Measurements from ENCODE around the gene KLK8. TPM values are rescaled to one million over a fixed set of nuclear protein-coding genes. Genes with fewer than 3 reads are reported as not detected.

Gene KLK8
- total and polyA plus RNA-seq, 2 experiments from 2014 or later: not detected

DNA sequence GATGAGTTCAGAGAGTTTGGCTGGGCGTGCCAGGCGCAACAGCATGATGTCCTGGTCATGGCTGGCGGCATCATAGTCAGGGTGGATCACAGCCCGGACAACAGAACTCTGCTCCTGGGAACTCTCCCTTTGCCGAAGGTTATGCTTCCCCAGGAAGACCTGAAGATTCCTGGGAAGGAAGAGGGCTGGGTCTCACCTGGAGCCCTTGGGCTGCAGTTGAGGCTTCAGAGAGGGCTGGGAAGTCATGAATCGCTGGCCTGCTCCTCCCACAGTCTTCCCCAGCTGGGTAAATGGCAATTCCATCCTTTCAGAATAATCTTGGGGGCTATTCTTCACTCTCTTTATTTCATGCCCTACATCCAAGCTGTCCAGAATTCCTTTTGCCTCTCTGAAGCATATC, 38.0 kb downstream of the KLK8 start:
- Histone ChIP-seq H3K36me3 (ENCODE audit: low read depth) (no peaks in the 10 kb centered on the region), H3K4me3 (no peak overlapping the region), H3K9me3 (ENCODE audit: low read depth) (no peaks in the 10 kb centered on the region), H3K79me2 (ENCODE audit: insufficient read depth) (no peaks in the 10 kb centered on the region), H3K27me3 (replicated peaks; ENCODE audit: insufficient read depth) (no peaks in the 10 kb centered on the region), H3K4me1 (ENCODE audit: insufficient read depth) (no peaks in the 10 kb centered on the region), H3K27ac (no peak overlapping the region), H3K9ac (no peak overlapping the region), H2AFZ (no peak overlapping the region), H3K4me2 (ENCODE audit: unreplicated experiment) (no peak overlapping the region), H3K9me2 (ENCODE audit: insufficient read depth) (no peaks in the 10 kb centered on the region), H4K20me1 (ENCODE audit: insufficient read depth) (no peaks in the 10 kb centered on the region), H3F3A (ENCODE audit: insufficient read depth) (no peaks in the 10 kb centered on the region)
- WGBS, 2 experiments (ENCODE audit: low coverage in 1 of 2, low lambda C conversion rate in 2 of 2, missing lambda C conversion rate in 2 of 2): 16 to 27% methylated on average over 6 of the region's 6 CpGs
- no peak for TF ChIP-seq EZH2phosphoT487 (IDR thresholded peaks at IDR 0.05; ENCODE audit: insufficient read depth, low read depth)
- no peak for TF ChIP-seq EZH2 (IDR thresholded peaks at IDR 0.05; ENCODE audit: insufficient read depth, poor library complexity, severe bottlenecking)
- no peak for DNase-seq
- in situ Hi-C loops (cut with MboI): no loop called here

DNA sequence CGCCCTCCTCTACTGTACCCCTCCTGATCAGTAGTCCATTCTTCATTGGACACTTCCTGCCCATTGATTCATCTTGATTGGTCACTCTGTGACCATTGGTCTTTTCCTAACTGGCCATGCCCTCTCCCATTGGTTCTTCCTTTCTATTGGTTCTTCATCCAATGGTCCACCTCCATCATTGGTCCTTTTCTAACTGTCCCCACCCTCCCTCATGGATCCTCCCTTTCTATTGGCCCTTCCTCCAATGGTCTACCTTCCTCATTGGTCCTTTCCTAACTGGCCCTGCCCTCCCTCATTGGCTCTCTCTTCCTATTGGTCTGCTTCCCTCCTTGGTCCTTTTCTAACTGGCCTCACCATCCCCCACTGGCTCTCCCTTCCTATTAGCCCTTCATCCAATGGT, 39.2 kb downstream of the KLK8 start:
- Histone ChIP-seq H2AFZ (no peak overlapping the region), H3K9ac (no peak overlapping the region), H3K4me2 (ENCODE audit: unreplicated experiment) (no peak overlapping the region), H3K9me2 (ENCODE audit: insufficient read depth) (no peaks in the 10 kb centered on the region), H3K9me3 (ENCODE audit: low read depth) (no peaks in the 10 kb centered on the region), H3F3A (ENCODE audit: insufficient read depth) (no peaks in the 10 kb centered on the region), H4K20me1 (ENCODE audit: insufficient read depth) (no peaks in the 10 kb centered on the region), H3K4me3 (no peak overlapping the region), H3K27ac (no peak overlapping the region), H3K27me3 (replicated peaks; ENCODE audit: insufficient read depth) (no peaks in the 10 kb centered on the region), H3K4me1 (ENCODE audit: insufficient read depth) (no peaks in the 10 kb centered on the region), H3K79me2 (ENCODE audit: insufficient read depth) (no peaks in the 10 kb centered on the region), H3K36me3 (ENCODE audit: low read depth) (no peaks in the 10 kb centered on the region)
- WGBS, 2 experiments (ENCODE audit: low coverage in 1 of 2, low lambda C conversion rate in 2 of 2, missing lambda C conversion rate in 2 of 2): 21 to 32% methylated on average over 1 of the region's 1 CpG
- DNase-seq: no peak
- in situ Hi-C loops (cut with MboI): no loop called here
- no peak for TF ChIP-seq EZH2 (IDR thresholded peaks at IDR 0.05; ENCODE audit: insufficient read depth, poor library complexity, severe bottlenecking)
- TF ChIP-seq EZH2phosphoT487 (IDR thresholded peaks at IDR 0.05; ENCODE audit: insufficient read depth, low read depth): no peak

DNA sequence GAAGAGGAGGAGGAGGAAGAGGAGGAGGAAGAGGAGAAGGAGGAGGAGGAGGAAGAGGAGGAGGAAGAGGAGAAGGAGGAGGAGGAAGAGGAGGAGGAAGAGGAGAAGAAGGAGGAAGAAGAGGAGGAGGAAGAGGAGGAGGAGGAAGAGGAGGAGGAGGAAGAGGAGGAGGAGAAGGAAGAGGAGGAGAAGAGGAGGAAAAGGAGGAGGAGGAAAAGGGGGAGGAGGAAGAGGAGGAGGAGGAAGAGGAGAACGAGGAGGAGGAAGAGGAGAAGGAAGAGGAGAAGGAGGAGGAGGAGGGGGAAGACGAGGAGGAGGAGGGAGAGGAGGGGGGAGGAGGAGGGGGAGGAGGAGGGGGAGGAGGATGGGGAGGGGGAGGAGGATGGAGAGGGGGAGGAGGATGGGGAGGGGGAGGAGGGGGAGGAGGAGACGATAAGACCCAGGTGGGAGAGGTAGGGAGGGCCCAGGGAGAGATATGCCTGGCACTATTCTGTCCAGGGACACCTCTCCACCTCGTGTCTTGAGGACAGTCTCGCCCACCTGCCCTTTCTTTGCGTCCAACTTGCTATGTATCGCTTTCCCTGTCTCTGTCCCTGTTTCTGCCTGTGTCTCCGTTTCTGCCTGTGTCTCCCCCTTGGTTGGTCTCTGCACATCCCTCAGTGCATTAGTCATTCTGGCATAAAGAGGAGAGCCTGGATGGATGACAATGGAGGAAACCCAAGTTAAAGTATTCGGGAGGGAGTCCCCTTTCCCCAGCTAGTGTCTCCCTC, 41.5 kb downstream of the KLK8 start:
- H3K27ac ChIP-seq: no peak overlapping the region
- no peaks in the 10 kb centered on the region for H3F3A ChIP-seq (ENCODE audit: insufficient read depth)
- H3K9ac ChIP-seq: no peak overlapping the region
- no peaks in the 10 kb centered on the region for H3K79me2 ChIP-seq (ENCODE audit: insufficient read depth)
- peak; percentile 32 for DNase-seq
- WGBS, 2 experiments (ENCODE audit: low coverage in 1 of 2, low lambda C conversion rate in 2 of 2, missing lambda C conversion rate in 2 of 2): 26 to 49% methylated on average over 7 to 9 of the region's 9 CpGs
- no peaks in the 10 kb centered on the region for H3K36me3 ChIP-seq (ENCODE audit: low read depth)
- in situ Hi-C loops (cut with MboI): no loop called here
- no peaks in the 10 kb centered on the region for H3K9me2 ChIP-seq (ENCODE audit: insufficient read depth)
- TF ChIP-seq EZH2 (IDR thresholded peaks at IDR 0.05; ENCODE audit: insufficient read depth, poor library complexity, severe bottlenecking) (no peak), EZH2phosphoT487 (IDR thresholded peaks at IDR 0.05; ENCODE audit: insufficient read depth, low read depth) (no peak)
- no peak overlapping the region for H3K4me2 ChIP-seq (ENCODE audit: unreplicated experiment)
- H4K20me1 ChIP-seq (ENCODE audit: insufficient read depth): no peaks in the 10 kb centered on the region
- no peaks in the 10 kb centered on the region for H3K9me3 ChIP-seq (ENCODE audit: low read depth)
- H3K4me3 ChIP-seq: no peak overlapping the region
- H3K4me1 ChIP-seq (ENCODE audit: insufficient read depth): no peaks in the 10 kb centered on the region
- H2AFZ ChIP-seq: no peak overlapping the region
- 0 out of 2 replicates have a peak, but pooled peaks cover 7% of the 10 kb centered on the region for H3K27me3 ChIP-seq (replicated peaks; ENCODE audit: insufficient read depth)

DNA sequence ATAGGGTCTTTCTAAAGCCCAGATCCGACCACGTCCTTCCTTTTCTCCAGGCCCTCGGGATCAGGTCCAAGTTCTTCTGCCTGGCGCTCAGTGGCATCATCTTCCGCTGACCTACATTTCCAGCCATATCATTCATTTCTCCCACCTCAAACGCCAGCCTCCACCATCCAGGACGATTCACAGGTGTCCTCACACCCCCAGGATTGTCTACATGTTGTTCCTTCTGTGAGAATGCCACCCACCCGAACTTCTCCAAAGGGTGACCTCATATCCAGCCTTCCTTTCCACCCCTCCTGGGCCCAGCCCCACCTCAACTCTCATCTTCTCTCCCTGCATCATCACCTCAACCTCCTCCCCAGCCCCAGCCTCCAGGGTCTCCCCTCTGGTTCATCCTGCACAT, 43.8 kb downstream of the KLK8 start:
- Histone ChIP-seq H3K4me3 (no peak overlapping the region), H3K36me3 (ENCODE audit: low read depth) (no peaks in the 10 kb centered on the region), H3K27ac (no peak overlapping the region), H3K9ac (no peak overlapping the region), H3K9me2 (ENCODE audit: insufficient read depth) (no peaks in the 10 kb centered on the region), H3K4me2 (ENCODE audit: unreplicated experiment) (no peak overlapping the region), H3K79me2 (ENCODE audit: insufficient read depth) (no peaks in the 10 kb centered on the region), H3K4me1 (ENCODE audit: insufficient read depth) (no peaks in the 10 kb centered on the region), H2AFZ (no peak overlapping the region), H3K27me3 (replicated peaks; ENCODE audit: insufficient read depth) (0 out of 2 replicates have a peak, but pooled peaks cover 7% of the 10 kb centered on the region), H3F3A (ENCODE audit: insufficient read depth) (no peaks in the 10 kb centered on the region), H4K20me1 (ENCODE audit: insufficient read depth) (no peaks in the 10 kb centered on the region), H3K9me3 (ENCODE audit: low read depth) (no peaks in the 10 kb centered on the region)
- in situ Hi-C loops (cut with MboI): no loop called here
- TF ChIP-seq EZH2phosphoT487 (IDR thresholded peaks at IDR 0.05; ENCODE audit: insufficient read depth, low read depth) (no peak), EZH2 (IDR thresholded peaks at IDR 0.05; ENCODE audit: insufficient read depth, poor library complexity, severe bottlenecking) (no peak)
- 29 to 39% methylated on average over 6 to 8 of the region's 8 CpGs for WGBS, 2 experiments (ENCODE audit: low coverage in 1 of 2, low lambda C conversion rate in 2 of 2, missing lambda C conversion rate in 2 of 2)
- DNase-seq: no peak

All from GM23248 (cell line).